ENCODE data around the gene SEMA5A.

SEMA5A gene

DNA sequence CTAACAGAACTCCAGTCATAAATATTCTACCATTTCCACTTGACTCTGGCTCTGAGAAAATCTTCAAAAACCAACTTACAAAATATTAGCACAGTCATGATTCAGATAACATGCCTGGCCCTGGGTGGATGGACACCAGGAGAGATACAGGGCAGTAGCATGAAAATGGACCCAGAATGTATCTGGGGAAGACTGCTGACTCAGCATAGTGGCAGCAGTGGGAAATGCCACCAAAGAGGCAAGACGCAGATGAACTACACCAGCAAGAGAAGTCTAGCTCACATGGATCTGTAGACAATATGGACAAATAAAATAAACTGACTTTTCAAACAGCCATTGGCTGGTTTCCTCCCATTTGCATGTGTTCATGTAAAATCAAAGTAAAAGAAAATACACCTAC lies 359.8 kb downstream of the SEMA5A start:
- no peak overlapping the region for H3K4me3 ChIP-seq (ENCODE audit: low read depth in 1 of 2, low read length in 1 of 2)
- no peaks in the 10 kb centered on the region for H3K36me3 ChIP-seq
- no peak for TF ChIP-seq CTCF (IDR thresholded peaks at IDR 0.05)
- no peaks in the 10 kb centered on the region for H3K27me3 ChIP-seq
- no peaks in the 10 kb centered on the region for H3K9me3 ChIP-seq
- H3K4me1 ChIP-seq (ENCODE audit: control insufficient read depth in 1 of 2, insufficient read depth in 1 of 2, low read depth in 1 of 2, low read length in 1 of 2) = no peaks in the 10 kb centered on the region
- no peak overlapping the region for H3K27ac ChIP-seq

DNA sequence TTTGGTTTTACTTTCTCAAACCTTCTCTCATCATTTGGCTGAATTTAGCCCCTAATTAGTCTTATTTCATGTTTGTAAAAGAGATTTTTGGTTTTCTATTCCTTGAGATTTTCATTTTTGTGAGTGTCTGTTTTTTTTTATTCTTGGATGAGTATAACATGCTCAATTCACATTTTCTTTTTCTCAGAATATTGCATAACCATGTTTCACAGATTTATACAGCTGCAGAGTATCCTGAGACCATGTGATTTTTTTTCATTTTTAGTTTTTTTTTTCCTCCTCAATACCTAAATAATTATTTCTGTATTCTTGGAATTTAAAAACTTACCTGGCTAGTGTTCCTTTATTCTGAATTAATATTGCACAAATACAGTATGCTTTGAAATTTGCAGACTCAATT lies 361.9 kb downstream of the SEMA5A start:
- TF ChIP-seq CTCF (IDR thresholded peaks at IDR 0.05) = no peak
- H3K4me3 ChIP-seq (ENCODE audit: low read depth in 1 of 2, low read length in 1 of 2) = no peak overlapping the region
- no peak overlapping the region for H3K27ac ChIP-seq
- H3K4me1 ChIP-seq (ENCODE audit: control insufficient read depth in 1 of 2, insufficient read depth in 1 of 2, low read depth in 1 of 2, low read length in 1 of 2) = no peaks in the 10 kb centered on the region
- no peaks in the 10 kb centered on the region for H3K9me3 ChIP-seq
- H3K27me3 ChIP-seq = no peaks in the 10 kb centered on the region
- H3K36me3 ChIP-seq = no peaks in the 10 kb centered on the region

DNA sequence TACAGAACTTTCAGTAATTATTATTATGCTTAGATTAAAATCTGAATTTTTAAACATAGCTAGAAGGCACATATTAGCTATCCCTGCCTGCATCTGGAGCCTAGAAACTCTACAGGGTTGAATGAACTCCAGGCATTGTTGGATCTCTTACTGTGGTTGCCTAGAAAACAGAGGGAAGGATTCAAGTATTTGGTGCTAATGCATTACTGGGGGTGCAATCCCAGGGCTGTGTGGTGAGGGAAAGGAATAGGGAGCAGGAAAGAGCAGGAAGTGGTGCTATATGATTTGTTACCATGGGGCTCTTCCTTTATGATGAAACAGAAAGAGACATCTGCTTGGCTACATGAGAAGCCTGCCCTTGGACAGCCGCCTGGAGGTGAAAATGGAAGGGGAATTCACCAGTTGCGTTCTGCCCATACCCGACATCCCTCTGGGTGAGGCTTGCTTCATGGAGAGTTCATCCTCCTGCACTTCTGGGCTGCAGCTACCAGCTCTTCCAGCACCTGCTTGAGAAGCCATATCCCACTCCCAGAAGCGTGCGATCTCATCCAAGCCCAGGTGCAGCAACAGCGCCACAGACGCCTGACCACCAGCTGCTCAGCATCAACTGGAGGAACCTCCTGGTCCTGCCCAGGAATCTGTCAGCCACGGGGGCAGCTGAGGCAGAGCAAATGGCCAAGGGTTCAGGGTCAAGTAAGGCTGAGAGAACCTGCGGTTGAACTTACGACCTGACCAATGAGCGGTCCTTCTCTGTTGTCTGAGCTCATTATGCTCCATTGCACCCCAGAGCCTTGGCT lies 362.8 kb downstream of the SEMA5A start:
- Histone ChIP-seq H3K27me3 (no peaks in the 10 kb centered on the region), H3K4me3 (ENCODE audit: low read depth in 1 of 2, low read length in 1 of 2) (no peak overlapping the region), H3K4me1 (ENCODE audit: control insufficient read depth in 1 of 2, insufficient read depth in 1 of 2, low read depth in 1 of 2, low read length in 1 of 2) (no peaks in the 10 kb centered on the region), H3K27ac (no peak overlapping the region), H3K9me3 (no peaks in the 10 kb centered on the region), H3K36me3 (no peaks in the 10 kb centered on the region)
- no peak for TF ChIP-seq CTCF (IDR thresholded peaks at IDR 0.05)

GRCh38 chr5:9176641-9177040 lies 369.2 kb downstream of the SEMA5A start:
- Histone ChIP-seq H3K9me3 (no peaks in the 10 kb centered on the region), H3K4me3 (ENCODE audit: low read depth in 1 of 2, low read length in 1 of 2) (no peak overlapping the region), H3K4me1 (ENCODE audit: control insufficient read depth in 1 of 2, insufficient read depth in 1 of 2, low read depth in 1 of 2, low read length in 1 of 2) (no peaks in the 10 kb centered on the region), H3K27ac (no peak overlapping the region), H3K27me3 (no peaks in the 10 kb centered on the region), H3K36me3 (no peaks in the 10 kb centered on the region)
- no peak for TF ChIP-seq CTCF (IDR thresholded peaks at IDR 0.05)

DNA sequence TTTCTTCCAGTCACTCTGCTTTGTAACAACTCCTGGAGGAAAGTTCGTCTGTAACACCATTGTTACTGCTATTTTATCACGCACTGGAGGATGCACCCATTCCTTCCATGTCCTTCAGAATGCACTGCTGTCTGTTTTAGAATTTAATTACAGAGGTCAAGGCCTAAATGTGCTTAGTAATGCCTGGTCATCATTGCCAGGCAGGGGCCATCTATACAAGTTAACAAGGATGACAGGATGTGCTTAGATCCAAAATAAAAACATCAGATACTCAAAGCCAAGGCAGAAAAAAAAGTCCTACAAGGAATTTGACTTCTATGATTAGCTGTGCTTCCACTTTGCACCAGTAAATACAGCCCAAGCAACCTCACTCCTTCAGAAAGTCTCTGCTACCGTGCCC lies 371.4 kb downstream of the SEMA5A start:
- no peaks in the 10 kb centered on the region for H3K9me3 ChIP-seq
- no peaks in the 10 kb centered on the region for H3K36me3 ChIP-seq
- H3K4me1 ChIP-seq (ENCODE audit: control insufficient read depth in 1 of 2, insufficient read depth in 1 of 2, low read depth in 1 of 2, low read length in 1 of 2) = no peaks in the 10 kb centered on the region
- H3K27ac ChIP-seq = no peak overlapping the region
- no peak for TF ChIP-seq CTCF (IDR thresholded peaks at IDR 0.05)
- H3K27me3 ChIP-seq = no peaks in the 10 kb centered on the region
- no peak overlapping the region for H3K4me3 ChIP-seq (ENCODE audit: low read depth in 1 of 2, low read length in 1 of 2)

Data from neutrophil (primary cell).